IPS-20b (cell line): Measurements from ENCODE around the gene MYCBPAP.
A peak's percentile ranks its signal among the peaks of the same experiment; 100 is the strongest.

Experiments
- H3K27ac ChIP-seq: one replicate; pipeline ENCODE4 v1.5.1; 2013; ENCODE audit warnings: low read length
- H3K27me3 ChIP-seq: 2 replicates; pipeline ENCODE4 v1.6.1; 2013; ENCODE audit warnings: mild to moderate bottlenecking, low read length, inconsistent platforms; ENCODE audit not compliant: insufficient read depth
- H3K36me3 ChIP-seq: 2 replicates; pipeline ENCODE4 v1.6.1; 2013; ENCODE audit warnings: low read depth, mild to moderate bottlenecking, inconsistent platforms, low read length, moderate library complexity; ENCODE audit not compliant: insufficient read depth
- H3K4me1 ChIP-seq: 2 replicates; pipeline ENCODE4 v1.6.1; 2013; ENCODE audit warnings: mild to moderate bottlenecking, control low read depth, inconsistent platforms, low read length, moderate library complexity; ENCODE audit not compliant: insufficient read depth
- H3K4me3 ChIP-seq: 2 replicates; pipeline ENCODE4 v1.5.1; 2013; ENCODE audit warnings: mild to moderate bottlenecking, low read length, inconsistent platforms
- H3K9ac ChIP-seq: 2 replicates; pipeline ENCODE4 v1.6.1; 2013; ENCODE audit warnings: low read depth, mild to moderate bottlenecking, inconsistent platforms, low read length, moderate library complexity
- H3K9me3 ChIP-seq: 2 replicates; pipeline ENCODE4 v1.6.1; 2013; ENCODE audit warnings: mild to moderate bottlenecking, low read depth, low read length, inconsistent platforms; ENCODE audit not compliant: insufficient read depth

MYCBPAP gene

GRCh38 chr17:50563092-50563511 lies 54.9 kb downstream of the MYCBPAP start:
- H3K27me3 ChIP-seq, result peaks cover 90% of the 10 kb centered on the region

GRCh38 chr17:50564916-50565315 lies 56.7 kb downstream of the MYCBPAP start:
- Histone ChIP-seq H3K27me3 (peaks cover 72% of the 10 kb centered on the region), H3K9ac (no peak overlapping the region), H3K36me3 (no peaks in the 10 kb centered on the region), H3K27ac (no peak overlapping the region), H3K9me3 (no peaks in the 10 kb centered on the region), H3K4me3 (peak overlapping the region; percentile 21; the same call in 1 of the 2 replicates), H3K4me1 (peaks cover 9% of the 10 kb centered on the region; the same call in 1 of the 2 replicates)

More at GRCh38 chr17:50563092-50563511, 54.9 kb downstream of the MYCBPAP start:
- Histone ChIP-seq H3K36me3 (no peaks in the 10 kb centered on the region), H3K27ac (no peak overlapping the region), H3K9me3 (no peaks in the 10 kb centered on the region), H3K4me1 (peaks cover 13% of the 10 kb centered on the region; the same call in 1 of the 2 replicates), H3K4me3 (no peak overlapping the region; the same call in 1 of the 2 replicates), H3K9ac (no peak overlapping the region)

- Histone ChIP-seq H3K27ac (no peak overlapping the region), H3K9me3 (no peaks in the 10 kb centered on the region), H3K36me3 (no peaks in the 10 kb centered on the region), H3K9ac (no peak overlapping the region), H3K4me3 (no peak overlapping the region), H3K27me3 (peaks cover 69% of the 10 kb centered on the region), H3K4me1 (peaks cover 9% of the 10 kb centered on the region; the same call in 1 of the 2 replicates)
Observed at GRCh38 chr17:50565402-50566350, 57.4 kb downstream of the MYCBPAP start.

- H3K9ac ChIP-seq, result no peak overlapping the region
- H3K27me3 ChIP-seq, result peaks cover 60% of the 10 kb centered on the region
- H3K4me1 ChIP-seq, result peaks cover 9% of the 10 kb centered on the region; the same call in 1 of the 2 replicates
- no peaks in the 10 kb centered on the region for H3K9me3 ChIP-seq
- no peak overlapping the region for H3K27ac ChIP-seq
- H3K4me3 ChIP-seq, result no peak overlapping the region
- H3K36me3 ChIP-seq, result no peaks in the 10 kb centered on the region
Observed at GRCh38 chr17:50566886-50567285, 58.6 kb downstream of the MYCBPAP start.

GRCh38 chr17:50568659-50569058 lies 60.4 kb downstream of the MYCBPAP start:
- Histone ChIP-seq H3K4me1 (0 out of 2 replicates have a peak, but pooled peaks cover 2% of the 10 kb centered on the region), H3K9ac (no peak overlapping the region), H3K27ac (no peak overlapping the region), H3K27me3 (peaks cover 42% of the 10 kb centered on the region), H3K9me3 (no peaks in the 10 kb centered on the region), H3K36me3 (no peaks in the 10 kb centered on the region), H3K4me3 (no peak overlapping the region)

GRCh38 chr17:50569592-50569991 lies 61.4 kb downstream of the MYCBPAP start:
- Histone ChIP-seq H3K9me3 (no peaks in the 10 kb centered on the region), H3K4me3 (no peak overlapping the region), H3K4me1 (no peaks in the 10 kb centered on the region), H3K27me3 (peaks cover 33% of the 10 kb centered on the region), H3K27ac (no peak overlapping the region), H3K9ac (no peak overlapping the region), H3K36me3 (no peaks in the 10 kb centered on the region)

GRCh38 chr17:50570032-50570431 lies 61.8 kb downstream of the MYCBPAP start:
- no peaks in the 10 kb centered on the region for H3K36me3 ChIP-seq
- no peaks in the 10 kb centered on the region for H3K4me1 ChIP-seq
- peaks cover 28% of the 10 kb centered on the region for H3K27me3 ChIP-seq
- H3K27ac ChIP-seq, result no peak overlapping the region
- no peak overlapping the region for H3K4me3 ChIP-seq
- no peak overlapping the region for H3K9ac ChIP-seq
- H3K9me3 ChIP-seq, result no peaks in the 10 kb centered on the region

- no peaks in the 10 kb centered on the region for H3K4me1 ChIP-seq
- H3K9me3 ChIP-seq, result no peaks in the 10 kb centered on the region
- H3K9ac ChIP-seq, result no peak overlapping the region
- no peaks in the 10 kb centered on the region for H3K36me3 ChIP-seq
- no peak overlapping the region for H3K4me3 ChIP-seq
- H3K27me3 ChIP-seq, result peaks cover 23% of the 10 kb centered on the region
- no peak overlapping the region for H3K27ac ChIP-seq
Observed at GRCh38 chr17:50570528-50570927, 62.3 kb downstream of the MYCBPAP start.

GRCh38 chr17:50571681-50572080 lies 63.4 kb downstream of the MYCBPAP start:
- Histone ChIP-seq H3K9me3 (no peaks in the 10 kb centered on the region), H3K9ac (no peak overlapping the region), H3K27me3 (peaks cover 12% of the 10 kb centered on the region), H3K4me1 (no peaks in the 10 kb centered on the region), H3K36me3 (no peaks in the 10 kb centered on the region), H3K4me3 (no peak overlapping the region), H3K27ac (no peak overlapping the region)

- H3K9me3 ChIP-seq, result no peaks in the 10 kb centered on the region
- H3K36me3 ChIP-seq, result no peaks in the 10 kb centered on the region
- H3K27me3 ChIP-seq, result peaks cover 4% of the 10 kb centered on the region; the same call in 1 of the 2 replicates
- H3K27ac ChIP-seq, result no peak overlapping the region
- no peaks in the 10 kb centered on the region for H3K4me1 ChIP-seq
- no peak overlapping the region for H3K9ac ChIP-seq
- no peak overlapping the region for H3K4me3 ChIP-seq
Observed at GRCh38 chr17:50572541-50572940, 64.3 kb downstream of the MYCBPAP start.

GRCh38 chr17:50573866-50574611 lies 65.8 kb downstream of the MYCBPAP start:
- Histone ChIP-seq H3K27ac (no peak overlapping the region), H3K36me3 (no peaks in the 10 kb centered on the region), H3K9ac (no peak overlapping the region), H3K4me3 (no peak overlapping the region), H3K9me3 (no peaks in the 10 kb centered on the region), H3K4me1 (no peaks in the 10 kb centered on the region), H3K27me3 (no peaks in the 10 kb centered on the region)
